ENCODE data around the gene ELL. TPM values are rescaled to one million over a fixed set of nuclear protein-coding genes. Genes with fewer than 3 reads are reported as not detected.
A peak's percentile ranks its signal among the peaks of the same experiment; 100 is the strongest.

The ELL gene
- total and polyA plus RNA-seq, 9 of the 15 experiments (the other 6 are each of a cell fraction or from before 2014, with no cell fraction given), result 0.24 to 22.5 (median 4.1) TPM

GRCh38 chr19:18519962-18520847 is 1.7 kb downstream of the ELL start (continued):
- TF ChIP-seq TAF1 (IDR thresholded peaks at IDR 0.05; ENCODE audit: control insufficient read depth, extremely low read depth, insufficient read depth, low read length, severe bottlenecking) (peak; percentile 21), DLX4 (CRISPR knock-in tag; IDR thresholded peaks at IDR 0.05) (no peak), CTCF (IDR thresholded peaks at IDR 0.05 in 2 of 3, conservative IDR thresholded peaks at IDR 0.05 in 1 of 3; ENCODE audit: insufficient read depth in 2 of 3, low read depth in 1 of 3, low read length in 3 of 3) (peak; percentile 80 to 91 (median 88)), POLR2B (IDR thresholded peaks at IDR 0.05; ENCODE audit: low read depth, partially characterized antibody) (peak; percentile 18), TBL1XR1 (IDR thresholded peaks at IDR 0.05; ENCODE audit: low read length in 2 of 2) (no peak), GATAD2A (IDR thresholded peaks at IDR 0.05) (no peak), ZNF143 (CRISPR knock-in tag; IDR thresholded peaks at IDR 0.05) (no peak), ZKSCAN3 (CRISPR knock-in tag; IDR thresholded peaks at IDR 0.05) (no peak), TRIM28 (IDR thresholded peaks at IDR 0.05) (no peak), CLOCK (CRISPR knock-in tag; IDR thresholded peaks at IDR 0.05; ENCODE audit: borderline replicate concordance) (no peak), ARID1B (IDR thresholded peaks at IDR 0.05) (peak; percentile 47; the same call in 1 of the 2 replicates), ATF3 (IDR thresholded peaks at IDR 0.05) (0 out of 2 replicates have a peak, but pooled peaks have one; percentile 31), ATF3 (CRISPR knock-in tag; conservative IDR thresholded peaks at IDR 0.05) (no peak; the same call in 1 of the 2 replicates), RNF219 (CRISPR knock-in tag; IDR thresholded peaks at IDR 0.05) (no peak), MED1 (CRISPR knock-in tag; IDR thresholded peaks at IDR 0.05; ENCODE audit: borderline replicate concordance) (no peak)
